AG04449 (cell line): ENCODE measurements around the gene ACTRT3.
"Not testable (repeated sequence)": the region's sequence is repeated elsewhere in the genome, so short reads cannot be mapped to it uniquely, and the experiment has no call there.

ENCODE experiments used
- CTCF ChIA-PET: fragments of 350-600 bp; formaldehyde crosslinking; extraction: SDS; loops from one replicate; lab custom pipeline; 2021; ENCODE audit warnings: antibody characterized with exemption; lab: Yijun Ruan, JAX
- POLR2A ChIA-PET: fragments of 400-600, 350-600 bp; formaldehyde crosslinking; extraction: SDS; loops from one replicate; lab custom pipeline; 2020; ENCODE audit warnings: antibody characterized with exemption, inconsistent platforms; lab: Yijun Ruan, JAX
- DNase-seq: peaks from one replicate; pipeline ENCODE4 v3.0.0-alpha.2; 2010; ENCODE audit warnings: low read depth, low spot score
- H3K4me3 ChIP-seq: 2 replicates; pipeline ENCODE4 v1.5.1; 2011; ENCODE audit warnings: low read depth, mild to moderate bottlenecking, control low read depth, low read length
- TF ChIP-seq, protein P1 (sequence below): IDR thresholded peaks from one replicate; pipeline ENCODE4 v1.5.1; 2011; ENCODE audit warnings: mild to moderate bottlenecking, moderate library complexity, low read length, control low read depth, inconsistent platforms; ENCODE audit not compliant: insufficient read depth; ENCODE audit errors: missing control alignments

ACTRT3 gene

DNA sequence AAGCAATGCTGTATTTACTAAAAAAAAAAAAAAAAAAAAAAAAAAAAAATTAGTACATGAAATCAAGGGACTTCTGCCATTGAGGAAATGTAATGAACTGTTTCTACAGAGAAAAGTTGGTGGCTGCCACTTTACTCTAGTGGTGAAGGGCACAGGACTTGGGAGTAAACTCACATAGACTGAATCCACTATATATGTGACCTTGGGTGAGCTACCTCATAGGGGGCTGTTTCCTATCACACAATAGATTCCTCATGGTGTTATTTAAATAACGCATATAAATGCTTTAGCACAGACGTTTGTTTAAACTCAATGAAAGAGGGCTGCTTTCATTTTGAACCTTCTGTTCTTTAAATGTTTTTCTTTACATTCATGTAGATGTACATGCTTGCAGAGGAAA, 30.3 kb downstream of the ACTRT3 start:
- CTCF ChIA-PET = no interaction called here
- DNase-seq = no peak
- TF ChIP-seq, protein P1, sequence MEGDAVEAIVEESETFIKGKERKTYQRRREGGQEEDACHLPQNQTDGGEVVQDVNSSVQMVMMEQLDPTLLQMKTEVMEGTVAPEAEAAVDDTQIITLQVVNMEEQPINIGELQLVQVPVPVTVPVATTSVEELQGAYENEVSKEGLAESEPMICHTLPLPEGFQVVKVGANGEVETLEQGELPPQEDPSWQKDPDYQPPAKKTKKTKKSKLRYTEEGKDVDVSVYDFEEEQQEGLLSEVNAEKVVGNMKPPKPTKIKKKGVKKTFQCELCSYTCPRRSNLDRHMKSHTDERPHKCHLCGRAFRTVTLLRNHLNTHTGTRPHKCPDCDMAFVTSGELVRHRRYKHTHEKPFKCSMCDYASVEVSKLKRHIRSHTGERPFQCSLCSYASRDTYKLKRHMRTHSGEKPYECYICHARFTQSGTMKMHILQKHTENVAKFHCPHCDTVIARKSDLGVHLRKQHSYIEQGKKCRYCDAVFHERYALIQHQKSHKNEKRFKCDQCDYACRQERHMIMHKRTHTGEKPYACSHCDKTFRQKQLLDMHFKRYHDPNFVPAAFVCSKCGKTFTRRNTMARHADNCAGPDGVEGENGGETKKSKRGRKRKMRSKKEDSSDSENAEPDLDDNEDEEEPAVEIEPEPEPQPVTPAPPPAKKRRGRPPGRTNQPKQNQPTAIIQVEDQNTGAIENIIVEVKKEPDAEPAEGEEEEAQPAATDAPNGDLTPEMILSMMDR = no peak
- no peak overlapping the region for H3K4me3 ChIP-seq
- POLR2A ChIA-PET = no interaction called here

DNA sequence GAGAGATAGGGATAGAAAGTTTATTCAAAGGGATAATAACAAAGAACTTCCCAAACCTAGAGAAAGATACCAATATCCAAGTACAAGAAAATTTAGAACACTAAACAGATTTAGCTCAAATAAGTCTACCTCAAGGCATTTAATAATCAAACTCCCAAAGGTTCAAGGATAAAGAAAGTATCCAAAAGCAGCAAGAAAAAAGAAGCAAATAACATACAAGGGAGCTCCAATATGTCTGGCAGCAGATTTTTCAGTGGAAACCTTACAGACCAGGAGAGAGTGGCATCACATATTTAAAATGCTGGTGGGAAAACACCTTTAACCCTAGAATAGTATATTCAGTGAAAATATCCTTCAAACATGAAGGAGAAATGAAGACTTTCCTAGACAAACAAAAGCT, 37.5 kb downstream of the ACTRT3 start:
- POLR2A ChIA-PET, DNase-seq, H3K4me3 ChIP-seq, CTCF ChIA-PET: not testable (repeated sequence)

DNA sequence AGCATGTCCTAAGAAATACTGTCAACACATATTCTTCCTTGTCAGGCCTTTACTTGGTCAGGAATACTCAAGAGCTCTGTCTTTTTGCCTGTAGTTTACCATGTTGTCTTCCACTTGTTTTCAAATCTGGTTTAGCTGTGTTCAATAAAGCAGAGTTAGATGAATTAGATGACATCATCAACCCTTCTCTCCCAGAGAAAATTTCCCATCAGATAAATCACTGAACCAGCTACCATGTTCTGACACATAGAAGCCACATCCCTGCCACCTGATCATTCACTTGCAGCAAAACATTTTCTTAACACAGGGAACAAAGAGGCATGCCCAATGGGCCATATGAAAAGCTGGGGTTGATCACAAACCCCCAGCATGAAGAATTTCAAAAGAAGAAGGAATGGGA, 46.6 kb downstream of the ACTRT3 start:
- no peak for DNase-seq
- no peak overlapping the region for H3K4me3 ChIP-seq
- CTCF ChIA-PET = no interaction called here
- TF ChIP-seq, protein P1 = no peak
- POLR2A ChIA-PET = no interaction called here

DNA sequence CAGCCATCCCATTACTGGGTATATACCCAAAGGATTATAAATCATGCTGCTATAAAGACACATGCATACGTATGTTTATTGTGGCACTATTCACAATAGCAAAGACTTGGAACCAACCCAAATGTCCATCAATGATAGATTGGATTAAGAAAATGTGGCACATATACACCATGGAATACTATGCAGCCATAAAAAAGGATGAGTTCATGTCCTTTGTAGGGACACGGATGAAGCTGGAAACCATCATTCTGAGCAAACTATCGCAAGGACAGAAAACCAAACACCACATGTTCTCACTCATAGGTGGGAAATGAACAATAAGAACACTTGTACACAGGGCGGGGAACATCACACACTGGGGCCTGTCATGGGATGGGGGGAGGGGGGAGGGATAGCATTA, 50.9 kb downstream of the ACTRT3 start:
- POLR2A ChIA-PET, DNase-seq, H3K4me3 ChIP-seq, CTCF ChIA-PET: not testable (repeated sequence)
